ENCODE results near the gene ATP13A5.

Gene ATP13A5

DNA sequence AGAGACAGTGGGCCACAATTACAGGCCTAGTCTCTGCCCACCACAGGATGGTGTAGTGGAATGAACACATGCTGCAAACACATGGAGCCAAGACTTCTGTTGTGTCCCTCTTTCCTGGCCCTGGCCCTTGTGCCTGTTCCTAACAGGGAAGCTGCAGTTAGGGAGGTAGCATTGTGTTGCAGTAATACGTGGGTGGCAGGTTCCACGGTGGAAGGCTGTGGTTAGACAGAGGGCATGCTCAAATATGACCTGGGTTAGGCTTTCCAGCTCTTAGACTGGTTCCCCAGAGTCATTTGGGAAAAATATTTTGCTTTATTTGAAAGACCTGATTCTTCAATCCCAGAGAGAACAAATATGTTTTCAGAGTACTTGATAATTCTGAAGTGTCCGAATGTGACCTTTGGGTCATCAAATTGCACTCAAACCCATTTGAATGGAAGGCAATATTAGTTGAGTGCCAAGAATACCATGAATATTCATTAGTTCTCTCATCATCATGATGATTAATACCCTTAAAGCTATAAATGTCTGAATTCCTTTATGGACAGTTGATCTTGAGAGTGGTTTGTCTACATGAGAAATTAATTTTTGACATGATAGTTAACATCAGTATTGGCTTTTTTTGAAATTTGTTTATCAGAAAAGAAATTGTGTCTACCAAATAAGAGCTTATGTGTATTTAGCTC lies 109.1 kb downstream of the ATP13A5 start:
- DNase-seq (ENCODE audit: low read depth) = no peak

DNA sequence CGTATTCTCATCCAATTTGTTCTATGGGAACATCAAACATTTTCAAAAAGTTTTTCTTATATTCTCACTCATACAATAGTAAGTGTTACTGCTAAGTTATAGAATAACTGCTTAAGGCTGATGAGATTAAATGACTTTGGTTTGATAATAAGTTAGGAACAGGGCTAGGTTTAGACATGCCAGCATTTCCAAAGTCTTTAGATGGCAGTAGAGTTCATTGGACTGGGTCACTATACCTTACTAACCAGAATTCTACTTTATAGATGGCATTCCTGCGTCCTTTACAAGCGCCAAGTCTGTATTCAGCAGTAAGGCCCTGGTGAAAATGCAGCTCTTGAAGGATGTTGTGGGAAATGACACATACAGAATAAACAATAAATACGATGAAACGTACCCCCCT lies 115.8 kb downstream of the ATP13A5 start:
- no peak for DNase-seq (ENCODE audit: low read depth)

DNA sequence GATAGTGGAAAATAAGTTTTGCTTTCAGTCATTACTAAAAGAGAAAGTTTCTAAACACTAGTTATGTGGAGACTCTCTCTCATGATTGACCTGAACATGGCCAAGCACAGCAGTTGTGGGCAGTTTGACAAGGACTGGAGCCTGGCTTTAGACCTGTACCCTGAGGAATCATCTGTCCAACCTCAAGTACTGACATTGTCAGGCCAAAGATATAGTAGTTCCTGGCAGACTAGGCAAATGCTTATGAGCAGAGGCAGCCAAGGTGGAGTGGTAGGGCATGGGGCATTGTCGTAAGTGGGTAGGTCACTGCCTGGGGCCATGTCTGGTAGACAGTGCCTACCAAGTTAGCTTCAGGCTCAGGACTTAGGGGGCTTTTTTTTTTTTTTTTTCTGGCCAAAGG lies 116.6 kb downstream of the ATP13A5 start:
- DNase-seq (ENCODE audit: low read depth) = no peak

DNA sequence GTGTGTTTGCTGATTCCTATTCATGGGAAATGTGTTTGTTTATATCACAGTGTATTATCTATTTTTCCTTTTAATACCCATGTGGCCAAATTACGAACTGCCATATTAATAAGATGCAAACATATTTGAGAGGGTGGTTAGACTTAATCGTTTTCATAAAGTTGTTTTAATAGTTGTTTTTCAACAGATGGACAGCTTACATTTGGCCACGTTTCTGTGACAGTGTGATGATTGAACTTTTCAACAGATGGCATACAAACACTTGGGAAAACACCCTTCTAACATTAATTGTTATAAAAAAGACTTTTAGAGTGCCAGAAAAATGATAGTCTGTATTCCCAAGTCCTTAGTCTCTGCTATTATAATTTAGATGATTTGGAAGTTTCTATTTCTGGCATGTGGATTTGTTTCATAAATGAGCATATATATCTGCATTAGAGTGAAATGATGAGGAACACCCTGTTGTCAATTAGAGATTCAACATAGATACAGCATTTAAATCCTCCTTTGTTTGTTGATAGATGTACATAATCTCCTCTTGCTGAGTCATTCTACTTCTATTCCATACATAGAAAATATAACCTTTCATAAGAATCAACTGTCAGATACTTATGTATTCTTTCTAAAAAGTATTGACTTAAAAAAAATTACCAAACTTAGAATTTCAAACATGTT lies 124.4 kb downstream of the ATP13A5 start:
- DNase-seq (ENCODE audit: low read depth) = no peak

DNA sequence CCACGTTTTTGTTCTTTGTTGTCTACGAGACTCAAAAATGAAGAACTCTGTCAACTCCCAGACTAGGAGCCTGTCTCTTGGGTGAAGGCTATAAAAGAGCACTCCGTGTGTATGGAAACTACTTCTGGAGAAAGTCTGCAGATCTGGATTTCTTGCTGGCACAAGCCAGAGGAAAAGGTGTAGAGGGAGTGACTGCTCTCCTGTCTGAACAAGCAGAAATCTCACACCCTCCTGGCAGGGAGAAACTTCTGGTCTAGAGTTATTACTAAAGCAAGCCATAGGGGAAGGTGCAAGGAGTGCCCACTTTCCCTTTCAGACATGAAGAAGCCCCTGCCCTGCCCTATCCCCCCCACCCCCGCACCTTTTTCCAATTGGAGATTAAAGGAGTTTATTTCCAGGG lies 128.1 kb downstream of the ATP13A5 start:
- no peak for DNase-seq (ENCODE audit: low read depth)

DNA sequence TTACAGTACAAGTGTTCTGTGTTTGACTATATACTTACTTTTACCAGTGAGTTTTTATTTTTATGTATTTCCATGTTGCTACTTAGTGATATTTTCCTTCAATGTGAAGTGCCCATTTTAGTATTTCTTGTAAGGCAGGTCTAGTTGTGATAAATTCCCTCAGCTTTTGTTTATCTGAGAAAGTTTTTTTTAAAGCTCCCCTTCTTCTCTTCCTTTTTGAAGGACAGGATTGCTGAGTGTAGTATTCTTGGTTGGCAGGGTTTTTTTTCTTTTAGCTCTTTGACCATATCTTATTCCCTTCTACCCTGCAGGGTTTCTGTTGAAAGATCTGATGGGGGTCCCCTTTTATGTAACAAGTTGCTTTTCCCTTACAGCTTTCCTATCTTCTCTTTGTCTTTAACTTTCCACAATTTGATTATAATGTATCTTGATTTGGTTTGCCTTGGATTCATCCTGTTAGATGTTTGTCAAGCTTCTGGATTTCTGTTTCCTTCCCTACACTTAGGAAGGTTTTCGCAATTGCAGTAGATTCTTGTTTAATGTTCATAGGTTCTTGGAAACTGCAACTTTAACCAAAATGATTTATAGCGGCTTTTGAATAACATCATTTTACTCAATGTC lies 129.6 kb downstream of the ATP13A5 start:
- no peak for DNase-seq (ENCODE audit: low read depth)

DNA sequence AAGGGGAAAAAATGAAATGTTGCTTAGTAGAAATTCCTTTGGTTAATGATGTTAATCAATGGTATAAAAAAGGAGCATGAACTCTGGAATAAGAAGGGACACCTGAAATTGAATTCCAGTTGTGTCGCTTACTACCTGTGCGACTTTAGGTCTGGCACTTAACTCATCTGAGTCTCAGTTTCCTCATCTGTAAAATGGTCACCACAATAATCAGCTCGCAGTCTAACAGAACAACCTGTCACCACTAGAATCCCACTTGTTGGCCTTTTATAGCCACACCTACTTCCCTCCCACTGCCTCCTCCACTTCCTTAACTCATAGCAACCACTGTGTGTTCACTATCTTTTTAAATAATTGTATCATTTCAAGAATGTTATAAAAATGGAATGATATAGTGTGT lies 135.0 kb downstream of the ATP13A5 start:
- DNase-seq (ENCODE audit: low read depth) = no peak

DNA sequence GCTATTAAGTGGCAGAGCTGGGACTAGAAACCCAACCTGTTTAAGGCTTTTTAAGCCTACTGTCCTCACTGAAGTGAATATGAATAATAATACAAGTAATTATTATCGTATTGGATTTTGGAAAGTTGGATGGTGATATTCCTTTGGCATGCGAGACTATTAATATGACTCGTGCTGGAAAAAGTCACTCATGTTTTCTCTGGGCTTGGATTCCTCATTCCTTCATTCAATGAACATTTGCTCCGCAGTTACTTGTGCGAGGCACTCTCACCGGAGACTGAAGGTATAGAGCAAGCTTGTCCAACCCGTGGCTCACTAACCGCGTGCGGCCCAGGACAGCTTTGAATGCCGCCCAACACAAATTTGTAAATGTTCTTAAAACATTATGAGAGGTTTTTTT lies 136.8 kb downstream of the ATP13A5 start:
- no peak for DNase-seq (ENCODE audit: low read depth)

DNA sequence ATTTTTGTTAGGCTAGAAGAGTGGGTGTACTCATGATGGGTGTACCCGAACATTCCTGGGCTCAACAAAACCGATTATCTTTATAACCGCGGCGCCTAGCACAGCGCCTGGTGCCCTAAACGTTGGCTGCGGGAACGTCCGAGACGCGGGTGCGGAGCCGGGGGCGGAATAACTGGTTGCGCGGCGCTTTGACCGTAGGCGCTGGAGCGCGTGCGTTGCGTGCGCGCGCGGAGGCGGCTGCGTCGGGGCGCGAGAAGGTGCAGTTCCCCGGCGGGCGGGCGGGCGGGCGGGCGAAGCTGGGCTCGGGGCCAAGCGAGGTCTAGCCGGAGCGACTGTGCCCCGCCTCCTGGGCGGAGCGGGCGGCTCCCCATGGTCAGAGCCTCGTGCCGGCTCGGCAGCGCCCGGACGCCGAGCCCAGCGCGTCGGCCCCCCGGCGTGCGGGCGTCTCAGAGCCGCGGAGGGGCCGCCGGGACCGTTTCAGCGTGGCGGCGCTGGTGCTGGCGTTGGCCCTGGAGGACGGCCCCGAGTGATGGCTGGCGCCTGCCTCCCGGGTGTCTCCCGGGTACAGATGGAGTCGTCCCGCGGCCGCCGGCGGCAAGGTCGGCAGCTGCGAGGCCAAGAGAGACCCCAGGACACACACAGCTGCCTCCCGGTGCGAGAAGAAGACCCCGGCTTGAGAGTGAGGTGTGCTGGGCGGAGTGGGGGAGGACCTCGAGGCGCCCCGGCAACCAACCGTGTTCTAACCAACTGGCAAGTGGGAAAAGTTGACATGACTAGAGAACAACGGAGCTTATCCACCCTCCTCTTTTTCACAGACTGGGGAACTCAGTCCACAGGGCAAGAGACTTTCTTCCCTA lies 137.5 kb downstream of the ATP13A5 start, which contains the start of gene PLAAT1:
PLAAT1 (plus strand) TSS at position 373 of the 857 bp plus-strand sequence. CDS start 14,429 bp downstream, outside the sequence.
- no peak for DNase-seq (ENCODE audit: low read depth)

DNA sequence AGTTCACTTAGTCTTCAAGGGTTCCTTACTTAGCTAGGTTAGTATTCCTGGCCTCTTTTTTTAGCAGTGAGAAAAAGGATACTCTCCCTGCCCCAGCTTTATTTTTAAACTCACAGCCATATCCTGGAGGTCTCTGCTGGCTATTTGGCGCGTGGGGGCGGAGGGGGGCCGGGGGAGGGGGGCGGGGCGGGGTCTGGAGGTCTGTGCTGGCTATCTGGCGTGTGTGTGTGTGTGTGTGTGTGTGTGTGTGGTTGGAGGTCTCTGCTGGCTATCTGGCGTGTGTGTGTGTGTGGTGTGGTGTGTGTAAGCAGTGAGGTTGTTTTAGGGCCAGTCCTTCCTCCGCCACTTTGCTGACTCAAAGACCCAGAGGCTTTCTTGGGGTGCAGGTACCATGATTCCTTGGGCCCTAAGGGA lies 138.1 kb downstream of the ATP13A5 start:
- no peak for DNase-seq (ENCODE audit: low read depth)

DNA sequence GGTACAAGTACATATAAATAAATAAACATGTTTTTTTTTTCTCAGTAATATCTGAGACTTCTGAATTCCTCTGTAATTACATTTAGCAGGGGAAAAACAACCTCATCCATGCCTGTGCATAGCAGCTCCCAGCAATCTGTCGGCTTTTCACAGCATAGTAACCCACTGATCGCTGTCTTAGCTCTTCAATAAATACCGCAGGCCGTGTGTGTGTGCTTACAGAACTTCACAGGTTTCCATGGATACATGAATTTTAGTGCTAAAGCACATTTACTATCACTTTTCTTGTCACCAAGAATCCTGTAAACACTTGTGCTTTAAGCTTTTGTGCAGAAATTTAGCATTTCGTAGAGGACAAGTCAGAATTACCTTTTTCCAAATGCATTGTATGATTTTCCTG lies 141.5 kb downstream of the ATP13A5 start:
- no peak for DNase-seq (ENCODE audit: low read depth)

DNA sequence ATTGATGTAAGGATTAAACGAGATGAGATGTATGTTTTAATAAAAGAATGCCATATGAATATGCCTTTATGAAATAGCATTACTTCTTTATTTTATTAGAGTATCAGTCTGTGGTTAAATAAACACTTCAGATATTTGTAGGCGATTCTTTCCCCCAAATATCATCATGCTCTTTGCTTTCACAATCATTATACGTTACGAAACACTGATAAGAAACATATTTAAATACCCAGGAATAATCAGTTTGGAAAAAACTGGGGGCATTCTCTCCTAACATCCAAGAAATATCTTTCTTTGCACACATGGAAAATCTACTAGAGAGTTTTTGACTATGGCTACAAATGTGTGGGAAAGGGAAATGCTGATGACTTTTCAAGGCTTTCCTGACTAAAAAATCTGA lies 142.0 kb downstream of the ATP13A5 start:
- no peak for DNase-seq (ENCODE audit: low read depth)

DNA sequence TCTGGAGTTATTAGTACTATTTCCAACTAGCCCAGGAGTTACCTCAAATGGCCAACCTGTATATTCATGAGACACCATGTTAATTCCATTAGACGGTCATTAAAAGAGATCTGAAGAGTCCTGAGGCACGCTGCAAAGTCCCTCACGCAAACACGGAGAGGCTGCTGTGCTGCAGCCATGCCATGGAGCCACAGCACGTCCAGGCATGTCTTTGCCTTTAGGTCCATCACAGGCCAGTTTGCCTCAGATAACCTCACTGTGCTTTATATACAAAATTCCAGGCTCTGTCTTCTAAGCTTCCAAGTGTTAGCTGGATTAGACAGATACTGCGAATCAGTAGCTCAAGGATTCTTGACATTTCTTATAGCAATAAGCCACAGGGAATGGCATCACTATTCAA lies 147.4 kb downstream of the ATP13A5 start:
- no peak for DNase-seq (ENCODE audit: low read depth)

DNA sequence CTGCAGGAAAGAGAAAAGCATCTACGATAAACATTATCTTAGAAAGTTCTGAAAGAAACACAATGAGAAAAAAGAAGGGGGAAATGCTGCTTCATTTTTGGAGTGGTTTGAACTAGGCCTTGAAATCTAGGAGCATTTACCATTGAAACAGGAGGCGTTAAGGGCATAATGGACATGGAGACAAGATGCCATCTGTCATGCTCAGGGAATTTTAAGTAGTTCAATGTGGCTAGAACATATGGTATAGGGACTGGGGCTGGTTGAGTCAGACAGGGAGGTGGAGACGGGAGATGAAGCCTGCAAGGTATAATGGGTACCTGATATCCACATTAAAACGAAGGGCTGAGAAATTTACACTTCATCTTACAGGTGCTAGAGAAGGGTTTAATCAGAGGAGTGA lies 147.9 kb downstream of the ATP13A5 start:
- no peak for DNase-seq (ENCODE audit: low read depth)

DNA sequence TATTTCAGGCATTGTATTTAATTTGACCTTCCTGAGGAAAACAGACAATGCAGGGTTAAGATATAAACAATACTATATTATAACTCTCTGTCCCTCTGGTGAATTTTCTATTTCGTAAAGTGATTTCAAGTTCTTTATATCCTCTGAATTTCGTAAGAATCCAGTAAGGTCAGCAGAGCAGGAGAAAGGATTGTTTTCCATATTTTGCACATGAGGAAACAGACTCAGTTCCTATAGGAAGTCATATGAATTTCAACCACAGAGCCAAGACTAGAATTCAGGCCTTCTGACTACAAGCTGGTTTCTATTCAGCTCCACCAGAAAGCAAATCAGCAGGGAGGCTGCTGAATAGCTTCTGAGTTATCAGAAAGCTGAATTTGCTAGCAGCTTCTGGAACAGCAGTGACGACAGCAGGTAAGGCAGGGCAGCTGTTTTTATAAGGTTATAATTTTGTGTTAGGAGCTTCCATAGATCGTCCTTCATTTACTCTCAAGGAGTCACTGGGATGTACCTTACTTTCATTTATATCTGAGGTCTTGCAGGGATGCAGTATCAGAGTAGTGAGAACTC lies 148.6 kb downstream of the ATP13A5 start:
- DNase-seq (ENCODE audit: low read depth) = no peak

DNA sequence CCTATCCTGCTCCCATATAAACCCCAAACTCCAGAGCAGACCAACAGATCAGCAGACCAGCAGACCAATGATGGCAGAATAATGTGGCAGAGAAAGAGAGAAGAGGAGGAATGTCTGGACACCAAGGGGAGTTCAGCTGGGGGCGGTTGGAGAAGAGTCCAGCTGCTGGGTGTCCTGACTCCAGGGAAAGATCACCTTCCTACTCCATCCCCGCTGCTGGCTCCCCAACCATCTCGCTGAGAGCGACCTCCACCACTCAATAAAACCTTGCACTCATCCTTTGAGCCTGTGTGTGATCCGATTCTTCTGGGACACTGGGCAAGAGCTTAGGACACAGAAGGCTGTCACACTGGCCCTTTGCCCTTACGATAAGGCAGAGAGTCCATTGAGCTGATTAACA lies 150.3 kb downstream of the ATP13A5 start:
- DNase-seq (ENCODE audit: low read depth) = no peak

DNA sequence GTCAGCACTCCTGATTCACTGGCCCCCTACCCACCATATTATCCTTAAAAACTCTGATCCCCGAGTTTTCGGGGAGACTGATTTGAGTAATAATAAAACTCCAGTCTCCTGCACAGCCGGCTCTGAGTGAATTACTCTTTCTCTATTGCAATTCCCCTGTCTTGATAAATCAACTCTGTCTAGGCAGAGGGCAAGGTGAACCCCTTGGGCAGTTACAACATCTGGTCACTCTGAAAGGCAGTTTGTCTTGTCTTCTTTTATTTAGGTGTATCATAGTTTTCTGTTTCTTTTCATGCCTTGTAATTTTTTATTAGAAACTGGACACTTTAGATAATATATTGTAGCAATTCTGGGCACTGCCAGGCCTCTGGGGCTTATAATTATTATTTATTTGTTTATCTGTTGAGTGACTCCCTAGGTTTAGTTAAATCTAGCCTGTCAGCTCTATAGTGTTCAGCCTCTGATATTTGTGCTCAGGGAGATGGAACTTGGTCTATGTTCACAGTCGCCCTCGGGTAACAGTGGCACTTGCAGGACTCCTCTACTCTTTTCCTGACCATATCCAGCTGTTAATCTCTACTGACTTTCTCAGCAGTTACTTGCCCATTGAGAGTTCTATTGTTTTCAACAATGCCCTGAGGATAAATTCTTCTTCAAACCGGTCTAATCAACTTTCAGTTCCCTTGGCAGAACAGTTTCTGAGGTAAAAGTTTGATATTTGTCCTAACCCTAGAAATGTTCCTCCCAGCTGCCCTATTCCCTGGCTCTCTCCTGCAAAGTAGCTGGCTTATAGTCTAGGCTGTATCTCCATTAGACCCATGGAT lies 153.0 kb downstream of the ATP13A5 start:
- no peak for DNase-seq (ENCODE audit: low read depth)

Measured in activated gamma-delta T cell treated with anti-CD3 and anti-CD28 coated beads, Interleukin-2, amount 50 U/mL, for 16 hours (primary cell).